ENCODE measurements around the gene ATP2B2. TPM values are rescaled to one million over a fixed set of nuclear protein-coding genes. Genes with fewer than 3 reads are reported as not detected.

ATP2B2 gene
- total RNA-seq, 1 experiment from 2014 or later, result not detected

DNA sequence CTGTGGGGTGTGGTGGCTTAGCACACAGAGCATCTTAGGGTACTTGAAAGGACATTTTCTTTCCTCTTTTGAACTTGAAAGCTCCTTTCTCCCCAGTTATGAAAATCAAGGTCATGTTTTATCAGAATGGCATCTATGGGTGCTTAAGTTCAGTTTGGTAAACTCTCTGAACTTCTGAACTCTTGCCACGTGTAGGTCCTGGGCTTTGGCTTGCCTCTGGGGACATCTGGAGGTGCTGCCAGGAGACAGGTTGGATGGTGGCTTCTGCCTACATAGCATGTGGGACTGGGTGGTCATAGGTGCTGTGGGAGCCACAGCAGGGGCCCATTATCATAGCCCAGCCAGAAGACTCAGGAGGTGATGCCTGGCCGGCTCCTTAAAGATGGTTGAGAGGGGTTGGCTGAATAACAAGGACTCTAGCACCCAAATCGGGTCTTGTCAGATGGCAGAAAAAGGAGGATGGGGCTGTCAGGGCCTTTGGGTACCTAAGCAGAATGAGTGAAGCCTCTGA, 228.2 kb downstream of the ATP2B2 start:
- no TSS peak for BruUV-seq (replicated peaks)
- no peak overlapping the region for H3K27ac Mint-ChIP-seq (ENCODE audit: unreplicated experiment)
- TF ChIP-seq, protein P1, sequence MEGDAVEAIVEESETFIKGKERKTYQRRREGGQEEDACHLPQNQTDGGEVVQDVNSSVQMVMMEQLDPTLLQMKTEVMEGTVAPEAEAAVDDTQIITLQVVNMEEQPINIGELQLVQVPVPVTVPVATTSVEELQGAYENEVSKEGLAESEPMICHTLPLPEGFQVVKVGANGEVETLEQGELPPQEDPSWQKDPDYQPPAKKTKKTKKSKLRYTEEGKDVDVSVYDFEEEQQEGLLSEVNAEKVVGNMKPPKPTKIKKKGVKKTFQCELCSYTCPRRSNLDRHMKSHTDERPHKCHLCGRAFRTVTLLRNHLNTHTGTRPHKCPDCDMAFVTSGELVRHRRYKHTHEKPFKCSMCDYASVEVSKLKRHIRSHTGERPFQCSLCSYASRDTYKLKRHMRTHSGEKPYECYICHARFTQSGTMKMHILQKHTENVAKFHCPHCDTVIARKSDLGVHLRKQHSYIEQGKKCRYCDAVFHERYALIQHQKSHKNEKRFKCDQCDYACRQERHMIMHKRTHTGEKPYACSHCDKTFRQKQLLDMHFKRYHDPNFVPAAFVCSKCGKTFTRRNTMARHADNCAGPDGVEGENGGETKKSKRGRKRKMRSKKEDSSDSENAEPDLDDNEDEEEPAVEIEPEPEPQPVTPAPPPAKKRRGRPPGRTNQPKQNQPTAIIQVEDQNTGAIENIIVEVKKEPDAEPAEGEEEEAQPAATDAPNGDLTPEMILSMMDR (IDR thresholded peaks at IDR 0.05; ENCODE audit: unreplicated experiment), result no peak

DNA sequence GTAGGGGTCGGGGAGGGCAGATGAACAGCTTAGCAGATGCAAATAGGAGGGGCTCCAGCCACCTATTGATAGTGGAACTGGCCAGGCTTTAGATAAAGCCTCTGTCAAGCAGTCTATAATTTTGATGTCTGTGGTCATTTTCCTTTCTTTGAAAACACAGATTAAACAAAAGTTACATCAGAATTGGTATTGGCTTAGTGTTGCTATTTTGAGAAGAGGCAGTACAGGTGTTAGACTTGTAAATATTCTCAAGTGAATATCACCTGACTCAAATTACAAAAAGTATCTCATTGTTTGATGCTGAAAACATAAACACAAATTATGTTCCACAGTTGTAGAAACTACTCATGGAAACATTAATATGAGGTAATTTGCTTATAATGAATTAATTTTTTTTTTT, 230.8 kb downstream of the ATP2B2 start:
- no TSS peak for BruUV-seq (replicated peaks)
- H3K27me3 Mint-ChIP-seq (ENCODE audit: unreplicated experiment), result no peaks in the 10 kb centered on the region
- H3K4me1 Mint-ChIP-seq (ENCODE audit: low read depth, unreplicated experiment), result peaks cover 19% of the 10 kb centered on the region
- TF ChIP-seq, protein P1 (IDR thresholded peaks at IDR 0.05; ENCODE audit: unreplicated experiment), result no peak
- no peak overlapping the region for H3K27ac Mint-ChIP-seq (ENCODE audit: unreplicated experiment)
- no peak overlapping the region for H3K4me3 Mint-ChIP-seq (ENCODE audit: low read depth, unreplicated experiment)
- CTCF ChIA-PET, result interaction anchor here (0.6 to 0.7 kb wide), 2 partner anchors 16 to 223 kb away, joined by 3 to 4 read pairs; no protein-coding TSS in a partner anchor
- intact Hi-C loops (cut with micrococcal nuclease; ENCODE audit: unreplicated experiment), result no loop called here
- H3K9me3 Mint-ChIP-seq (ENCODE audit: low read depth, unreplicated experiment), result no peaks in the 10 kb centered on the region
- peaks cover 50% of the 10 kb centered on the region for H3K36me3 Mint-ChIP-seq (ENCODE audit: insufficient read depth, unreplicated experiment)
- no peak for DNase-seq

More for the DNA sequence above, 228.2 kb downstream of the ATP2B2 start:
- peaks cover 19% of the 10 kb centered on the region for H3K4me1 Mint-ChIP-seq (ENCODE audit: low read depth, unreplicated experiment)
- no peaks in the 10 kb centered on the region for H3K9me3 Mint-ChIP-seq (ENCODE audit: low read depth, unreplicated experiment)
- CTCF ChIA-PET, result no interaction called here
- DNase-seq, result no peak
- intact Hi-C loops (cut with micrococcal nuclease; ENCODE audit: unreplicated experiment), result no loop called here
- no peak overlapping the region for H3K4me3 Mint-ChIP-seq (ENCODE audit: low read depth, unreplicated experiment)
- peaks cover 33% of the 10 kb centered on the region for H3K36me3 Mint-ChIP-seq (ENCODE audit: insufficient read depth, unreplicated experiment)
- no peaks in the 10 kb centered on the region for H3K27me3 Mint-ChIP-seq (ENCODE audit: unreplicated experiment)

Small RNA genes lying within 50 kb of the gene (microRNA-seq; reads per million reads assigned to microRNA genes)
- gene MIR378B (not detected), gene MIR885 (not detected)

Other genes starting within 250 kb of the ATP2B2 start
- 0.85 and 2.1 TPM in 2 replicates for gene GHRL, start 212.6 kb downstream of the ATP2B2 start, total RNA-seq (2022)
- 94.8 and 96.8 TPM in 2 replicates for gene SEC13, start 184.5 kb downstream of the ATP2B2 start, total RNA-seq (2022)